Endothelial cell of umbilical vein (primary cell): ENCODE results near the gene LSM5. TPM values are rescaled to one million over a fixed set of nuclear protein-coding genes. Genes with fewer than 3 reads are reported as not detected.

Experiments used
- BruUV-seq: library from RNA; stranded (reverse); fragments of 400-500 nt; replicated peaks from 2 replicates; lab custom pipeline; 2021; lab: Mats Ljungman, UMichigan
- CTCF ChIA-PET: fragments of 300-600, 350-600 bp; sonication (Branson Sonifier 250); formaldehyde crosslinking; loops from one replicate; lab custom pipeline; 2021; ENCODE audit warnings: antibody characterized with exemption, inconsistent platforms; lab: Charles Lee
- POLR2A ChIA-PET: fragments of 300-600, 350-600 bp; sonication (Branson Sonifier 250); formaldehyde crosslinking; loops from one replicate; lab custom pipeline; 2021; ENCODE audit warnings: antibody characterized with exemption, inconsistent platforms; lab: Charles Lee
- DNase-seq: peaks from one replicate; pipeline ENCODE4 v3.0.0-alpha.2; 2011; ENCODE audit warnings: low read depth, low spot score
- FAIRE-seq: peaks from 2 replicates; lab custom pipeline; 2011; peaks lifted over from hg19 to GRCh38; lab: Jason Lieb, UNC
- H2AFZ ChIP-seq: 2 replicates; pipeline ENCODE4 v1.6.0; 2012; ENCODE audit warnings: low read depth, low read length, control low read depth, inconsistent platforms
- H3K27ac ChIP-seq: 2 replicates; pipeline ENCODE4 v1.5.1; 2011; ENCODE audit warnings: low read depth, mild to moderate bottlenecking, control low read depth, low read length, moderate library complexity; ENCODE audit not compliant: insufficient read depth
- H3K27me3 ChIP-seq, 2 experiments: 2 replicates each; pipeline versions ENCODE4 v1.6.0 to v1.6.1; 2011; ENCODE audit warnings: low read length in 2 of 2, mixed read lengths in 1 of 2; ENCODE audit not compliant: control insufficient read depth in 2 of 2, insufficient read depth in 2 of 2
- H3K36me3 ChIP-seq, 2 experiments: 2 replicates in 1 of 2; 3 replicates in 1 of 2; pipeline ENCODE4 v1.5.1; 2011; ENCODE audit warnings: low read length in 2 of 2, mild to moderate bottlenecking in 1 of 2, moderate library complexity in 1 of 2; ENCODE audit not compliant: control insufficient read depth in 2 of 2, insufficient read depth in 2 of 2; ENCODE audit errors: extremely low read depth in 1 of 2
- H3K4me1 ChIP-seq: 3 replicates; pipeline ENCODE4 v1.5.1; 2011; ENCODE audit warnings: mild to moderate bottlenecking, low read length; ENCODE audit not compliant: control insufficient read depth, insufficient read depth; ENCODE audit errors: extremely low read depth
- H3K4me2 ChIP-seq: 2 replicates; pipeline ENCODE4 v1.6.1; 2011; ENCODE audit warnings: low read length, control low read depth, mixed read lengths; ENCODE audit not compliant: insufficient read depth
- H3K4me3 ChIP-seq, 3 experiments: fragments of 200-600 bp in 1 of 3; sonication (generic), shearing (Covaris generic) in 1 of 3; replicated peaks in 1 of 3; 2 replicates each; pipeline ENCODE4 v1.5.1; 2011 to 2016; ENCODE audit warnings: control low read depth in 3 of 3, low read length in 3 of 3, mild to moderate bottlenecking in 2 of 3, inconsistent platforms in 1 of 3, low read depth in 1 of 3, moderate library complexity in 1 of 3; ENCODE audit not compliant: insufficient read depth in 1 of 3
- H3K79me2 ChIP-seq: 2 replicates; pipeline ENCODE4 v1.6.0; 2012; ENCODE audit warnings: low read length, inconsistent platforms; ENCODE audit not compliant: control insufficient read depth, insufficient read depth
- H3K9ac ChIP-seq: replicated peaks from 2 replicates; pipeline ENCODE3; 2011; ENCODE audit warnings: low read length, control low read depth; ENCODE audit not compliant: insufficient read depth; ENCODE audit errors: extremely low read depth
- H3K9me1 ChIP-seq: replicated peaks from 3 replicates; pipeline ENCODE4 v1.6.0; 2011; ENCODE audit warnings: mild to moderate bottlenecking, low read length; ENCODE audit not compliant: control insufficient read depth, insufficient read depth; ENCODE audit errors: extremely low read depth
- H3K9me3 ChIP-seq: replicated peaks from 2 replicates; pipeline ENCODE4 v1.5.1; 2012; ENCODE audit warnings: low read length, inconsistent platforms; ENCODE audit not compliant: control insufficient read depth, insufficient read depth
- H4K20me1 ChIP-seq: replicated peaks from 2 replicates; pipeline ENCODE3; 2011; ENCODE audit warnings: mild to moderate bottlenecking, low read length; ENCODE audit not compliant: control insufficient read depth, insufficient read depth; ENCODE audit errors: extremely low read depth
- EZH2 ChIP-seq: IDR thresholded peaks from 2 replicates; pipeline ENCODE4 v1.6.1; 2012; ENCODE audit warnings: borderline replicate concordance, low read depth, mild to moderate bottlenecking, moderate library complexity, low read length, inconsistent platforms; ENCODE audit not compliant: severe bottlenecking
- FOS ChIP-seq: IDR thresholded peaks from 2 replicates; pipeline ENCODE4 v1.6.1; 2011; ENCODE audit warnings: mild to moderate bottlenecking, low read length, moderate library complexity, borderline replicate concordance; ENCODE audit not compliant: insufficient read depth
- GATA2 ChIP-seq: IDR thresholded peaks from 2 replicates; pipeline ENCODE4 v1.7.0; 2011; ENCODE audit warnings: low read depth, mild to moderate bottlenecking, moderate library complexity, mixed read lengths, low read length; ENCODE audit not compliant: insufficient read length, insufficient read depth
- JUN ChIP-seq: IDR thresholded peaks from 2 replicates; pipeline ENCODE4 v1.6.1; 2011; ENCODE audit warnings: borderline replicate concordance, low read depth; ENCODE audit not compliant: insufficient read length, insufficient read depth
- MYC ChIP-seq: IDR thresholded peaks from one replicate; pipeline ENCODE4 v1.6.1; 2011; ENCODE audit warnings: mild to moderate bottlenecking, low read depth, low read length
- POLR2A ChIP-seq: IDR thresholded peaks from 2 replicates; pipeline ENCODE4 v1.6.1; 2012; ENCODE audit warnings: low read depth, mild to moderate bottlenecking, control low read depth, low read length
- POLR2AphosphoS5 ChIP-seq: IDR thresholded peaks from 2 replicates; pipeline ENCODE4 v1.6.1; 2012; ENCODE audit warnings: low read depth, mild to moderate bottlenecking, control low read depth, low read length, moderate library complexity; ENCODE audit not compliant: insufficient read depth
- dilution Hi-C: fragments of 300-500 bp; cut with MboI; formaldehyde crosslinking; loops from one replicate; pipeline ENCODE4 v1.15.0; 2019; ENCODE audit warnings: low sequenced_read_pairs; ENCODE audit not compliant: extremely low pct_ligation_motif_present
- intact Hi-C: fragments of 100-400 bp; cut with micrococcal nuclease; formaldehyde crosslinking; loops from one replicate; pipeline ENCODE4 v1.10.0; 2022
- polyA plus RNA-seq, 4 experiments: library from polyadenylated mRNA; depleted of rRNA in 3 of 4; stranded (reverse) in 3 of 4; unstranded in 1 of 4; fragments of >200 nt; gene quantifications; 2 replicates each; pipeline versions ENCODE4 v1.2.1 to v1.2.3, GENCODE V29; 2011 to 2012; ENCODE audit warnings: missing spikeins in 1 of 4
- total RNA-seq: library from RNA; stranded (reverse); gene quantifications from 2 replicates; pipeline ENCODE4 v1.2.3, GENCODE V29; 2021
- TF ChIP-seq, protein P1 (sequence below), 2 donors: IDR thresholded peaks; 1 replicate in 1 of 2; 2 replicates in 1 of 2; pipeline ENCODE4 v1.5.1; 2011; ENCODE audit warnings: low read length in 2 of 2, mild to moderate bottlenecking in 2 of 2, moderate library complexity in 2 of 2, control low read depth in 1 of 2, inconsistent platforms in 1 of 2, low read depth in 1 of 2; ENCODE audit not compliant: insufficient read depth in 1 of 2; ENCODE audit errors: extremely low read depth in 1 of 2
- TF ChIP-seq, protein P2 (sequence below): IDR thresholded peaks from 2 replicates; pipeline ENCODE4 v1.6.1; 2011; ENCODE audit not compliant: insufficient read depth, insufficient read length

Gene LSM5
- total and polyA plus RNA-seq, 2 donors (not counting 3 experiments of a cell fraction or from before 2014, with no cell fraction given), result 36.3 to 68.1 TPM

GRCh38 chr7:32525839-32526238 is 35.7 kb upstream of the LSM5 start:
- DNase-seq (no peak), FAIRE-seq (no peak)
- ChIA-PET CTCF (no interaction called here), POLR2A (no interaction called here)
- no peak overlapping the region for H3K27ac ChIP-seq
- no peak overlapping the region for H3K9ac ChIP-seq
- H3K4me2 ChIP-seq, result no peak overlapping the region
- no peaks in the 10 kb centered on the region for H3K9me3 ChIP-seq
- H2AFZ ChIP-seq, result no peak overlapping the region
- H4K20me1 ChIP-seq, result no peaks in the 10 kb centered on the region
- TF ChIP-seq JUN, result no peak
- no peak for TF ChIP-seq POLR2A
- no peak for TF ChIP-seq POLR2AphosphoS5
- TF ChIP-seq, protein P1, sequence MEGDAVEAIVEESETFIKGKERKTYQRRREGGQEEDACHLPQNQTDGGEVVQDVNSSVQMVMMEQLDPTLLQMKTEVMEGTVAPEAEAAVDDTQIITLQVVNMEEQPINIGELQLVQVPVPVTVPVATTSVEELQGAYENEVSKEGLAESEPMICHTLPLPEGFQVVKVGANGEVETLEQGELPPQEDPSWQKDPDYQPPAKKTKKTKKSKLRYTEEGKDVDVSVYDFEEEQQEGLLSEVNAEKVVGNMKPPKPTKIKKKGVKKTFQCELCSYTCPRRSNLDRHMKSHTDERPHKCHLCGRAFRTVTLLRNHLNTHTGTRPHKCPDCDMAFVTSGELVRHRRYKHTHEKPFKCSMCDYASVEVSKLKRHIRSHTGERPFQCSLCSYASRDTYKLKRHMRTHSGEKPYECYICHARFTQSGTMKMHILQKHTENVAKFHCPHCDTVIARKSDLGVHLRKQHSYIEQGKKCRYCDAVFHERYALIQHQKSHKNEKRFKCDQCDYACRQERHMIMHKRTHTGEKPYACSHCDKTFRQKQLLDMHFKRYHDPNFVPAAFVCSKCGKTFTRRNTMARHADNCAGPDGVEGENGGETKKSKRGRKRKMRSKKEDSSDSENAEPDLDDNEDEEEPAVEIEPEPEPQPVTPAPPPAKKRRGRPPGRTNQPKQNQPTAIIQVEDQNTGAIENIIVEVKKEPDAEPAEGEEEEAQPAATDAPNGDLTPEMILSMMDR (IDR thresholded peaks at IDR 0.05; ENCODE audit: extremely low read depth in 1 of 2, insufficient read depth in 1 of 2, low read depth in 1 of 2, low read length in 2 of 2), result no peak
- TF ChIP-seq GATA2, result no peak
- H3K4me3 ChIP-seq, result no peak overlapping the region
- BruUV-seq, result no TSS peak
- peaks cover 42% of the 10 kb centered on the region for H3K79me2 ChIP-seq
- dilution Hi-C loops (no loop called here), intact Hi-C loops (no loop called here)
- no peaks in the 10 kb centered on the region for H3K9me1 ChIP-seq
- H3K4me1 ChIP-seq, result no peaks in the 10 kb centered on the region
- no peaks in the 10 kb centered on the region for H3K36me3 ChIP-seq
- no peaks in the 10 kb centered on the region for H3K27me3 ChIP-seq

GRCh38 chr7:32524631-32525030 is 34.5 kb upstream of the LSM5 start:
- Histone ChIP-seq H3K4me2 (no peak overlapping the region), H3K79me2 (peaks cover 53% of the 10 kb centered on the region), H3K9me3 (peaks cover 4% of the 10 kb centered on the region), H3K9ac (no peak overlapping the region), H3K4me3 (no peak overlapping the region), H4K20me1 (no peaks in the 10 kb centered on the region), H3K27me3 (no peaks in the 10 kb centered on the region), H3K4me1 (no peaks in the 10 kb centered on the region), H3K9me1 (no peaks in the 10 kb centered on the region), H3K36me3 (no peaks in the 10 kb centered on the region), H2AFZ (no peak overlapping the region), H3K27ac (no peak overlapping the region)
- intact Hi-C loops (no loop called here), dilution Hi-C loops (no loop called here)
- BruUV-seq, result no TSS peak
- CTCF ChIA-PET, result no interaction called here
- TF ChIP-seq EZH2, result no peak
- TF ChIP-seq POLR2A, result no peak
- no peak for TF ChIP-seq GATA2
- no peak for TF ChIP-seq POLR2AphosphoS5
- TF ChIP-seq, protein P2, sequence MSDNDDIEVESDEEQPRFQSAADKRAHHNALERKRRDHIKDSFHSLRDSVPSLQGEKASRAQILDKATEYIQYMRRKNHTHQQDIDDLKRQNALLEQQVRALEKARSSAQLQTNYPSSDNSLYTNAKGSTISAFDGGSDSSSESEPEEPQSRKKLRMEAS, result no peak
- TF ChIP-seq FOS, result no peak
- TF ChIP-seq JUN, result no peak
- no peak for TF ChIP-seq MYC
- TF ChIP-seq, protein P1 (IDR thresholded peaks at IDR 0.05; ENCODE audit: extremely low read depth in 1 of 2, insufficient read depth in 1 of 2, low read depth in 1 of 2, low read length in 2 of 2), result no peak
- FAIRE-seq, result no peak
- DNase-seq, result no peak
- POLR2A ChIA-PET, result no interaction called here
